ENCODE results near the gene KIF2C.

KIF2C gene

GRCh38 chr1:44785029-44785380 is 45.4 kb downstream of the KIF2C start:
- no peaks in the 10 kb centered on the region for H3K36me3 ChIP-seq (ENCODE audit: control insufficient read depth, insufficient read depth, low read length)
- no peak overlapping the region for H2AFZ ChIP-seq
- peaks cover 5% of the 10 kb centered on the region for H3K4me1 ChIP-seq
- no peak overlapping the region for H3K9ac ChIP-seq
- no peaks in the 10 kb centered on the region for H3K27me3 ChIP-seq (ENCODE audit: control insufficient read depth, insufficient read depth, low read length)
- H3K9me3 ChIP-seq (ENCODE audit: control insufficient read depth, low read length), result no peaks in the 10 kb centered on the region
- no peaks in the 10 kb centered on the region for H3K79me2 ChIP-seq
- H3K4me2 ChIP-seq (ENCODE audit: low read length), result no peak overlapping the region
- TF ChIP-seq, protein P1, sequence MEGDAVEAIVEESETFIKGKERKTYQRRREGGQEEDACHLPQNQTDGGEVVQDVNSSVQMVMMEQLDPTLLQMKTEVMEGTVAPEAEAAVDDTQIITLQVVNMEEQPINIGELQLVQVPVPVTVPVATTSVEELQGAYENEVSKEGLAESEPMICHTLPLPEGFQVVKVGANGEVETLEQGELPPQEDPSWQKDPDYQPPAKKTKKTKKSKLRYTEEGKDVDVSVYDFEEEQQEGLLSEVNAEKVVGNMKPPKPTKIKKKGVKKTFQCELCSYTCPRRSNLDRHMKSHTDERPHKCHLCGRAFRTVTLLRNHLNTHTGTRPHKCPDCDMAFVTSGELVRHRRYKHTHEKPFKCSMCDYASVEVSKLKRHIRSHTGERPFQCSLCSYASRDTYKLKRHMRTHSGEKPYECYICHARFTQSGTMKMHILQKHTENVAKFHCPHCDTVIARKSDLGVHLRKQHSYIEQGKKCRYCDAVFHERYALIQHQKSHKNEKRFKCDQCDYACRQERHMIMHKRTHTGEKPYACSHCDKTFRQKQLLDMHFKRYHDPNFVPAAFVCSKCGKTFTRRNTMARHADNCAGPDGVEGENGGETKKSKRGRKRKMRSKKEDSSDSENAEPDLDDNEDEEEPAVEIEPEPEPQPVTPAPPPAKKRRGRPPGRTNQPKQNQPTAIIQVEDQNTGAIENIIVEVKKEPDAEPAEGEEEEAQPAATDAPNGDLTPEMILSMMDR (IDR thresholded peaks at IDR 0.05), result no peak
- no peak overlapping the region for H3K27ac ChIP-seq
- H3K4me3 ChIP-seq (ENCODE audit: low read depth, low read length), result no peak overlapping the region

DNA sequence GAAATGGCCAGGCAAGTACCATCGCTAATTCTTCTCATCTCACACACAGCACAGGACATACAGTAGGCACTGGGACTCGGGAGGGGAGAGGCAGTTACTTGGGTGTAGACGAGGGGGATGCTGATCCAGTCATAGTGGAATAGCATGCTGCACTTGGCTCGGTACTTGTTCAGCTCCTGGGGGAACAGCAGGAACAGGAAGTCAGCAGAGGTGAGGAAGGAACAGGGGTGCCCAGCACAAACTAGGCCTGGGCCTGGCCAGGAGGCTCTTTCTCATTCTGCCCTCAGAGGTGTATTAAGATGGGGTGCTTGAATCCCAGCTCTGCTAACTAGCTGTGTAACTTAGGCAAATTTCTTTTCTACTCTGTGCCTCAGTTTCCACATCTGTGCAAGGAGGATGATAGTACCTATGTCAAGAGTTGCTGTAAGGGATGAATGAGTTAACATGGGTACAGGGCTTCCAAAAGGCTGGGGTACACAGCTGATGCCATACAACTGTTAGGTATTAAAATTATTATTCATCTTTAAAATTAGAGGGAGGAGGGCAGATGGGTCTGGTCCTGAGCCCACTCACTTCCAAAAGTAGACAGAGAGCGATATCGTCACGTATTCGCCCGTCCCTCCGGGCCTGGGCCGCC is 46.0 kb downstream of the KIF2C start:
- Histone ChIP-seq H3K79me2 (no peaks in the 10 kb centered on the region), H3K4me3 (ENCODE audit: low read depth, low read length) (peak overlapping the region; percentile 47), H3K27me3 (ENCODE audit: control insufficient read depth, insufficient read depth, low read length) (no peaks in the 10 kb centered on the region), H3K27ac (no peak overlapping the region), H3K36me3 (ENCODE audit: control insufficient read depth, insufficient read depth, low read length) (no peaks in the 10 kb centered on the region), H3K9ac (no peak overlapping the region), H3K4me1 (peaks cover 5% of the 10 kb centered on the region), H2AFZ (peak overlapping the region; percentile 85), H3K9me3 (ENCODE audit: control insufficient read depth, low read length) (no peaks in the 10 kb centered on the region), H3K4me2 (ENCODE audit: low read length) (peak overlapping the region; percentile 93)
- TF ChIP-seq, protein P1 (IDR thresholded peaks at IDR 0.05), result no peak

- Histone ChIP-seq H2AFZ (peak overlapping the region; percentile 85), H3K27ac (no peak overlapping the region), H3K36me3 (ENCODE audit: control insufficient read depth, insufficient read depth, low read length) (no peaks in the 10 kb centered on the region), H3K9me3 (ENCODE audit: control insufficient read depth, low read length) (no peaks in the 10 kb centered on the region), H3K9ac (no peak overlapping the region), H3K79me2 (no peaks in the 10 kb centered on the region), H3K27me3 (ENCODE audit: control insufficient read depth, insufficient read depth, low read length) (no peaks in the 10 kb centered on the region), H3K4me3 (ENCODE audit: low read depth, low read length) (peak overlapping the region; percentile 47), H3K4me1 (peaks cover 5% of the 10 kb centered on the region), H3K4me2 (ENCODE audit: low read length) (peak overlapping the region; percentile 93)
- TF ChIP-seq, protein P1 (IDR thresholded peaks at IDR 0.05), result peak; percentile 82
These were observed 46.7 kb downstream of the KIF2C start for GRCh38 chr1:44786138-44786840.

GRCh38 chr1:44786841-44787426 is 47.3 kb downstream of the KIF2C start:
- H3K9me3 ChIP-seq (ENCODE audit: control insufficient read depth, low read length), result no peaks in the 10 kb centered on the region
- H3K36me3 ChIP-seq (ENCODE audit: control insufficient read depth, insufficient read depth, low read length), result no peaks in the 10 kb centered on the region
- H3K79me2 ChIP-seq, result no peaks in the 10 kb centered on the region
- peaks cover 5% of the 10 kb centered on the region for H3K4me1 ChIP-seq
- H3K27me3 ChIP-seq (ENCODE audit: control insufficient read depth, insufficient read depth, low read length), result no peaks in the 10 kb centered on the region
- H3K4me2 ChIP-seq (ENCODE audit: low read length), result peak overlapping the region; percentile 93
- peak overlapping the region; percentile 85 for H2AFZ ChIP-seq
- TF ChIP-seq, protein P1 (IDR thresholded peaks at IDR 0.05), result no peak
- no peak overlapping the region for H3K9ac ChIP-seq
- no peak overlapping the region for H3K4me3 ChIP-seq (ENCODE audit: low read depth, low read length)
- H3K27ac ChIP-seq, result no peak overlapping the region

All from parathyroid adenoma (tissue), 2 donors.